H9 (cell line): ENCODE results near the gene KIF9. TPM values are rescaled to one million over a fixed set of nuclear protein-coding genes. Genes with fewer than 3 reads are reported as not detected.
A peak's percentile ranks its signal among the peaks of the same experiment; 100 is the strongest.

Experiments used
- DNase-seq: peaks from one replicate; pipeline ENCODE4 v3.0.0-alpha.2; 2017
- H2AFZ ChIP-seq: one replicate; pipeline ENCODE4 v1.6.1; 2013; ENCODE audit warnings: mild to moderate bottlenecking, low read length, control low read depth, moderate library complexity
- H2AK5ac ChIP-seq: 2 replicates; pipeline ENCODE4 v1.6.1; 2013; ENCODE audit warnings: low read length, control low read depth, mixed read lengths; ENCODE audit not compliant: insufficient read length
- H2BK120ac ChIP-seq: one replicate; pipeline ENCODE4 v1.6.1; 2013; ENCODE audit warnings: low read depth, mild to moderate bottlenecking, low read length, control low read depth, inconsistent platforms; ENCODE audit not compliant: poor library complexity, severe bottlenecking
- H2BK12ac ChIP-seq: 2 replicates; pipeline ENCODE4 v1.6.1; 2013; ENCODE audit warnings: low read length, control low read depth, mixed read lengths, low read depth; ENCODE audit not compliant: insufficient read length
- H2BK15ac ChIP-seq: 2 replicates; pipeline ENCODE4 v1.6.1; 2013; ENCODE audit warnings: low read depth, low read length, control low read depth
- H2BK20ac ChIP-seq: one replicate; pipeline ENCODE4 v1.6.1; 2013; ENCODE audit warnings: low read depth, mild to moderate bottlenecking, low read length, control low read depth, inconsistent platforms; ENCODE audit not compliant: poor library complexity, severe bottlenecking
- H2BK5ac ChIP-seq: 2 replicates; pipeline ENCODE4 v1.6.1; 2013; ENCODE audit warnings: low read length, control low read depth, mixed read lengths; ENCODE audit not compliant: insufficient read length
- H3K14ac ChIP-seq: 2 replicates; pipeline ENCODE4 v1.6.1; 2013; ENCODE audit warnings: low read length, control low read depth; ENCODE audit not compliant: insufficient read depth
- H3K18ac ChIP-seq: 2 replicates; pipeline ENCODE4 v1.6.1; 2013; ENCODE audit warnings: low read depth, mild to moderate bottlenecking, mixed read lengths, low read length, control low read depth; ENCODE audit not compliant: insufficient read length
- H3K23ac ChIP-seq: 2 replicates; pipeline ENCODE4 v1.6.1; 2013; ENCODE audit warnings: low read length, control low read depth, mixed read lengths, low read depth; ENCODE audit not compliant: insufficient read length
- H3K23me2 ChIP-seq: 2 replicates; pipeline ENCODE4 v1.6.1; 2013; ENCODE audit warnings: low read depth, mild to moderate bottlenecking, mixed read lengths, low read length, control low read depth; ENCODE audit not compliant: insufficient read length, poor library complexity, severe bottlenecking
- H3K27ac ChIP-seq: 2 replicates; pipeline ENCODE4 v1.5.1; 2013; ENCODE audit warnings: low read length, control low read depth, mixed read lengths, low read depth; ENCODE audit not compliant: insufficient read length
- H3K27me3 ChIP-seq: 2 replicates; pipeline ENCODE4 v1.6.1; 2013; ENCODE audit warnings: low read length, control low read depth, inconsistent platforms; ENCODE audit not compliant: insufficient read depth
- H3K4ac ChIP-seq: 2 replicates; pipeline ENCODE4 v1.6.1; 2013; ENCODE audit warnings: low read depth, mild to moderate bottlenecking, control low read depth, inconsistent platforms, low read length, moderate library complexity
- H3K4me1 ChIP-seq: 2 replicates; pipeline ENCODE4 v1.6.1; 2013; ENCODE audit warnings: low read length, control low read depth, inconsistent platforms; ENCODE audit not compliant: insufficient read depth
- H3K4me2 ChIP-seq: 2 replicates; pipeline ENCODE4 v1.6.1; 2013; ENCODE audit warnings: low read length, control low read depth, mixed read lengths; ENCODE audit not compliant: insufficient read length, insufficient read depth
- H3K56ac ChIP-seq: 2 replicates; pipeline ENCODE4 v1.6.1; 2013; ENCODE audit warnings: low read depth, mild to moderate bottlenecking, mixed read lengths, low read length, control low read depth; ENCODE audit not compliant: insufficient read length
- H3K79me1 ChIP-seq: 2 replicates; pipeline ENCODE4 v1.6.1; 2013; ENCODE audit warnings: low read depth, mild to moderate bottlenecking, moderate library complexity, low read length, control low read depth, inconsistent platforms; ENCODE audit not compliant: insufficient read depth, poor library complexity, severe bottlenecking
- H3K79me2 ChIP-seq: 2 replicates; pipeline ENCODE4 v1.6.1; 2013; ENCODE audit warnings: low read length, control low read depth, inconsistent platforms; ENCODE audit not compliant: insufficient read depth
- H3K9ac ChIP-seq: 2 replicates; pipeline ENCODE4 v1.6.1; 2013; ENCODE audit warnings: low read length, control low read depth, mixed read lengths; ENCODE audit not compliant: insufficient read length; ENCODE audit errors: extremely low read depth
- H3K9me3 ChIP-seq: one replicate; pipeline ENCODE4 v1.6.1; 2013; ENCODE audit warnings: low read depth, low read length, inconsistent platforms; ENCODE audit not compliant: control insufficient read depth
- H3T11ph ChIP-seq: one replicate; pipeline ENCODE4 v1.6.1; 2013; ENCODE audit warnings: mild to moderate bottlenecking, low read length, control low read depth, inconsistent platforms
- H4K20me1 ChIP-seq: one replicate; pipeline ENCODE4 v1.6.1; 2013; ENCODE audit not compliant: control insufficient read depth, insufficient read length, insufficient read depth
- H4K5ac ChIP-seq: 2 replicates; pipeline ENCODE4 v1.6.1; 2013; ENCODE audit warnings: low read depth, mild to moderate bottlenecking, mixed read lengths, low read length, control low read depth; ENCODE audit not compliant: insufficient read length
- H4K8ac ChIP-seq: replicated peaks from 2 replicates; pipeline ENCODE4 v1.6.1; 2013; ENCODE audit warnings: low read length, control low read depth, mixed read lengths, low read depth; ENCODE audit not compliant: insufficient read length
- H4K91ac ChIP-seq: 2 replicates; pipeline ENCODE4 v1.6.1; 2013; ENCODE audit warnings: low read depth, mild to moderate bottlenecking, moderate library complexity, mixed read lengths, low read length, control low read depth; ENCODE audit not compliant: insufficient read length
- H3K27ac Mint-ChIP-seq, 3 experiments: 2 replicates in 2 of 3; 3 replicates in 1 of 3; pipeline ENCODE4 v1.8.0; 2020 to 2021; ENCODE audit warnings: mixed read lengths in 3 of 3, mild to moderate bottlenecking in 1 of 3, moderate library complexity in 1 of 3
- H3K27me3 Mint-ChIP-seq: 2 replicates; pipeline ENCODE4 v1.8.0; 2021; ENCODE audit warnings: low read depth, mild to moderate bottlenecking, moderate library complexity, mixed read lengths
- H3K36me3 Mint-ChIP-seq, 3 experiments: 2 replicates in 2 of 3; 3 replicates in 1 of 3; pipeline ENCODE4 v1.8.0; 2020 to 2021; ENCODE audit warnings: low read depth in 3 of 3, mixed read lengths in 3 of 3; ENCODE audit not compliant: insufficient read depth in 1 of 3
- H3K4me1 Mint-ChIP-seq, 2 experiments: 2 replicates each; pipeline ENCODE4 v1.8.0; 2020; ENCODE audit warnings: mixed read lengths in 2 of 2
- H3K4me3 Mint-ChIP-seq, 2 experiments: 2 replicates in 1 of 2; 3 replicates in 1 of 2; pipeline ENCODE4 v1.8.0; 2020 to 2021; ENCODE audit warnings: mild to moderate bottlenecking in 2 of 2, mixed read lengths in 2 of 2, moderate library complexity in 1 of 2
- H3K9me3 Mint-ChIP-seq, 2 experiments: 2 replicates in 1 of 2; 3 replicates in 1 of 2; pipeline ENCODE4 v1.8.0; 2020; ENCODE audit warnings: mild to moderate bottlenecking in 2 of 2, mixed read lengths in 2 of 2, moderate library complexity in 1 of 2
- CTCF ChIP-seq: fragments of 200-600 bp; sonication (generic); conservative IDR thresholded peaks from 3 replicates; pipeline ENCODE4 v1.8.0; 2021; ENCODE audit warnings: antibody characterized with exemption, mild to moderate bottlenecking
- WGBS: extraction: QIAGEN DNeasy Blood & Tissue Kit; methylation state at CpG from one replicate; pipeline ENCODE4 v1.1.7; 2013; ENCODE audit warnings: missing lambda C conversion rate, low lambda C conversion rate, mixed read lengths; ENCODE audit not compliant: insufficient read length; ENCODE audit errors: extremely low coverage; 5-methylcytosine and 5-hydroxymethylcytosine counted together
- total RNA-seq: library from RNA; stranded (reverse); gene quantifications from 2 replicates; pipeline ENCODE4 v1.2.1, GENCODE V29; 2021

The KIF9 gene
- total RNA-seq, 1 experiment from 2014 or later: 8.4 TPM

- H2BK15ac ChIP-seq: no peak overlapping the region
- H3T11ph ChIP-seq: no peak overlapping the region
- no peak overlapping the region for H3K4ac ChIP-seq
- no peaks in the 10 kb centered on the region for H4K20me1 ChIP-seq
- H3K23ac ChIP-seq: no peak overlapping the region
- no peak overlapping the region for H3K4me2 ChIP-seq
- no peak for TF ChIP-seq CTCF
- no peak overlapping the region for H2BK120ac ChIP-seq
- H4K5ac ChIP-seq: no peak overlapping the region
- H3K27me3 Mint-ChIP-seq: no peaks in the 10 kb centered on the region
- peaks cover 11 to 34% (median 26%) of the 10 kb centered on the region in 3 experiments; a peak in 6 of 7 replicates for H3K36me3 Mint-ChIP-seq
- H3K27me3 ChIP-seq: no peaks in the 10 kb centered on the region
- no CpG with 5 or more reads among the region's 4 CpGs for WGBS
- H3K14ac ChIP-seq: no peak overlapping the region
- H2BK12ac ChIP-seq: no peak overlapping the region
- H2BK5ac ChIP-seq: no peak overlapping the region
- H3K9ac ChIP-seq: no peak overlapping the region
- peaks cover 11 to 21% of the 10 kb centered on the region in 2 experiments; a peak in 3 of 4 replicates for H3K4me1 Mint-ChIP-seq
- H3K9me3 ChIP-seq: no peaks in the 10 kb centered on the region
- no peak overlapping the region for H2BK20ac ChIP-seq
- no peak overlapping the region for H4K91ac ChIP-seq
- H2AK5ac ChIP-seq: no peak overlapping the region
- H4K8ac ChIP-seq: no peak overlapping the region
- no peak overlapping the region for H3K18ac ChIP-seq
- H3K27ac ChIP-seq: no peak overlapping the region
- H3K56ac ChIP-seq: no peak overlapping the region
- H2AFZ ChIP-seq: no peak overlapping the region
- H3K4me1 ChIP-seq: no peaks in the 10 kb centered on the region
- 0 out of 7 replicates have a peak overlapping the region, but pooled peaks of 1 of the 3 experiments have one; percentile 21 for H3K27ac Mint-ChIP-seq
- H3K23me2 ChIP-seq: no peaks in the 10 kb centered on the region
- H3K9me3 Mint-ChIP-seq: no peaks in the 10 kb centered on the region
- no peak overlapping the region for H3K4me3 Mint-ChIP-seq
- peaks cover 7% of the 10 kb centered on the region; the same call in 1 of the 2 replicates for H3K79me2 ChIP-seq
- H3K79me1 ChIP-seq: peaks cover 11% of the 10 kb centered on the region
- no peak for DNase-seq
These were observed 8.7 kb upstream of the KIF9 start for GRCh38 chr3:47291158-47291753.
